IMR-90 (cell line): ENCODE data around the gene MYBPH. TPM values are rescaled to one million over a fixed set of nuclear protein-coding genes. Genes with fewer than 3 reads are reported as not detected.

Source experiments
- ATAC-seq: fragments of 200-7000 bp; cut with Tn5 transposase; 2 replicates; pipeline ENCODE4 v1.9.1; 2020; ENCODE audit warnings: low read depth, mild to moderate bottlenecking, moderate library complexity
- BruUV-seq: library from RNA; stranded (reverse); fragments of 400-500 nt; replicated peaks from 2 replicates; lab custom pipeline; 2021; lab: Mats Ljungman, UMichigan
- CTCF ChIA-PET: fragments of 300-600 bp; formaldehyde crosslinking; extraction: SDS; loops from one replicate; lab custom pipeline; 2021; ENCODE audit warnings: antibody characterized with exemption; lab: Yijun Ruan, JAX
- POLR2A ChIA-PET: fragments of 300-600 bp; sonication (Branson Sonifier 250); formaldehyde crosslinking; loops from one replicate; lab custom pipeline; 2022; ENCODE audit warnings: antibody characterized with exemption; ENCODE audit not compliant: unreplicated experiment; lab: Charles Lee
- DNase-seq: peaks from one replicate; pipeline ENCODE4 v3.0.0; 2013
- H2AFZ ChIP-seq: replicated peaks from 2 replicates; pipeline ENCODE3; 2013; ENCODE audit warnings: low read length, mild to moderate bottlenecking; ENCODE audit not compliant: poor library complexity
- H2AK5ac ChIP-seq: 2 replicates; pipeline ENCODE4 v1.6.1; 2013; ENCODE audit warnings: low read depth, low read length, inconsistent platforms
- H2AK9ac ChIP-seq: replicated peaks from 2 replicates; pipeline ENCODE3; 2013; ENCODE audit warnings: mild to moderate bottlenecking, low read depth, low read length, moderate library complexity; ENCODE audit not compliant: poor library complexity
- H2BK120ac ChIP-seq: 2 replicates; pipeline ENCODE4 v1.6.1; 2013; ENCODE audit warnings: low read depth, low read length, inconsistent platforms
- H2BK15ac ChIP-seq: 3 replicates; pipeline ENCODE4 v1.6.1; 2013; ENCODE audit warnings: low read depth, low read length, inconsistent platforms
- H2BK20ac ChIP-seq: 2 replicates; pipeline ENCODE4 v1.6.1; 2013; ENCODE audit warnings: low read depth, mild to moderate bottlenecking, inconsistent platforms, low read length, moderate library complexity
- H2BK5ac ChIP-seq: 2 replicates; pipeline ENCODE4 v1.6.1; 2013; ENCODE audit warnings: mild to moderate bottlenecking, low read depth, low read length, inconsistent platforms; ENCODE audit not compliant: poor library complexity, severe bottlenecking
- H3K14ac ChIP-seq: replicated peaks from 2 replicates; pipeline ENCODE4 v1.6.1; 2013; ENCODE audit warnings: low read depth, low read length, inconsistent platforms
- H3K18ac ChIP-seq: 2 replicates; pipeline ENCODE4 v1.6.1; 2013; ENCODE audit warnings: low read depth, low read length, control low read depth
- H3K23ac ChIP-seq: 2 replicates; pipeline ENCODE4 v1.6.1; 2013; ENCODE audit warnings: low read depth, low read length, inconsistent platforms
- H3K27ac ChIP-seq: 2 replicates; pipeline ENCODE4 v1.5.1; 2013; ENCODE audit warnings: mild to moderate bottlenecking, control low read depth, low read length; ENCODE audit not compliant: insufficient read depth
- H3K27me3 ChIP-seq: 2 replicates; pipeline ENCODE4 v1.6.1; 2013; ENCODE audit warnings: low read length; ENCODE audit not compliant: control insufficient read depth, insufficient read depth
- H3K36me3 ChIP-seq: 2 replicates; pipeline ENCODE4 v1.6.1; 2013; ENCODE audit warnings: low read length, mixed read lengths; ENCODE audit not compliant: control insufficient read depth, insufficient read depth
- H3K4ac ChIP-seq: 2 replicates; pipeline ENCODE4 v1.6.1; 2013; ENCODE audit warnings: low read depth, low read length, inconsistent platforms
- H3K4me1 ChIP-seq: 2 replicates; pipeline ENCODE4 v1.6.1; 2013; ENCODE audit warnings: low read length, mixed read lengths; ENCODE audit not compliant: control insufficient read depth, insufficient read depth
- H3K4me2 ChIP-seq: 2 replicates; pipeline ENCODE4 v1.6.1; 2013; ENCODE audit warnings: low read depth, mild to moderate bottlenecking, control low read depth, low read length, moderate library complexity
- H3K4me3 ChIP-seq: 2 replicates; pipeline ENCODE4 v1.5.1; 2013; ENCODE audit warnings: low read depth, mild to moderate bottlenecking, control low read depth, low read length, moderate library complexity; ENCODE audit not compliant: insufficient read depth
- H3K56ac ChIP-seq: 2 replicates; pipeline ENCODE4 v1.6.1; 2013; ENCODE audit warnings: low read length, inconsistent platforms; ENCODE audit not compliant: insufficient read depth; ENCODE audit errors: extremely low read depth
- H3K79me1 ChIP-seq, 2 experiments: 2 replicates each; pipeline ENCODE4 v1.6.1; 2013; ENCODE audit warnings: low read length in 2 of 2, inconsistent platforms in 1 of 2, low read depth in 1 of 2
- H3K9ac ChIP-seq: 2 replicates; pipeline ENCODE4 v1.6.1; 2013; ENCODE audit warnings: low read depth, low read length, control low read depth
- H3K9me1 ChIP-seq: 2 replicates; pipeline ENCODE4 v1.6.1; 2013; ENCODE audit warnings: low read length, inconsistent platforms; ENCODE audit not compliant: insufficient read depth
- H3K9me3 ChIP-seq: 2 replicates; pipeline ENCODE4 v1.6.1; 2013; ENCODE audit warnings: low read length; ENCODE audit not compliant: control insufficient read depth, insufficient read depth
- H4K20me1 ChIP-seq: 2 replicates; pipeline ENCODE4 v1.6.1; 2013; ENCODE audit warnings: low read length, inconsistent platforms; ENCODE audit not compliant: insufficient read depth
- H4K5ac ChIP-seq: 2 replicates; pipeline ENCODE4 v1.6.1; 2013; ENCODE audit warnings: mild to moderate bottlenecking, low read depth, low read length, control low read depth
- H4K8ac ChIP-seq, 2 experiments: 2 replicates each; pipeline ENCODE4 v1.6.1; 2013; ENCODE audit warnings: low read depth in 2 of 2, low read length in 2 of 2, control low read depth in 1 of 2, inconsistent platforms in 1 of 2
- H4K91ac ChIP-seq: 2 replicates; pipeline ENCODE4 v1.6.1; 2013; ENCODE audit warnings: low read depth, low read length, inconsistent platforms; ENCODE audit not compliant: insufficient read depth
- BHLHE40 ChIP-seq: fragments of 150-350 bp; IDR thresholded peaks from 2 replicates; pipeline ENCODE4 v1.6.1; 2016; ENCODE audit warnings: mild to moderate bottlenecking, low read depth, low read length
- CEBPB ChIP-seq: IDR thresholded peaks from 2 replicates; pipeline ENCODE4 v1.6.1; 2012; ENCODE audit warnings: low read depth, low read length, improper control_type of control experiment
- CHD1 ChIP-seq: IDR thresholded peaks from 2 replicates; pipeline ENCODE4 v1.6.1; 2012; ENCODE audit warnings: low read depth, low read length, improper control_type of control experiment
- CTCF ChIP-seq: conservative IDR thresholded peaks from 2 replicates; pipeline ENCODE4 v1.5.1; 2012; ENCODE audit warnings: mild to moderate bottlenecking, low read depth, low read length, improper control_type of control experiment
- ELK1 ChIP-seq: fragments of 150-350 bp; IDR thresholded peaks from 2 replicates; pipeline ENCODE4 v1.6.1; 2016; ENCODE audit warnings: low read depth, mild to moderate bottlenecking, low read length, moderate library complexity, borderline replicate concordance
- MAFK ChIP-seq: IDR thresholded peaks from 2 replicates; pipeline ENCODE4 v1.6.1; 2012; ENCODE audit warnings: low read depth, low read length, improper control_type of control experiment
- MAZ ChIP-seq: IDR thresholded peaks from 2 replicates; pipeline ENCODE4 v1.6.1; 2012; ENCODE audit warnings: low read depth, mild to moderate bottlenecking, low read length, improper control_type of control experiment, moderate library complexity, borderline replicate concordance
- MXI1 ChIP-seq: IDR thresholded peaks from 2 replicates; pipeline ENCODE4 v1.6.1; 2012; ENCODE audit warnings: low read depth, mild to moderate bottlenecking, low read length, moderate library complexity, borderline replicate concordance
- NFE2L2 ChIP-seq: fragments of 150-350 bp; IDR thresholded peaks from 2 replicates; pipeline ENCODE4 v1.6.1; 2016; ENCODE audit warnings: low read depth, mild to moderate bottlenecking, low read length
- RAD21 ChIP-seq: IDR thresholded peaks from 2 replicates; pipeline ENCODE4 v1.6.1; 2012; ENCODE audit warnings: low read length, improper control_type of control experiment
- RCOR1 ChIP-seq: IDR thresholded peaks from 2 replicates; pipeline ENCODE4 v1.6.1; 2012; ENCODE audit warnings: mild to moderate bottlenecking, low read length, improper control_type of control experiment; ENCODE audit not compliant: insufficient replicate concordance
- RFX5 ChIP-seq: IDR thresholded peaks from 2 replicates; pipeline ENCODE4 v1.8.0; 2012; ENCODE audit warnings: low read depth, mild to moderate bottlenecking, low read length, moderate library complexity
- SMC3 ChIP-seq: fragments of 150-350 bp; IDR thresholded peaks from 2 replicates; pipeline ENCODE4 v1.6.1; 2016; ENCODE audit warnings: low read depth, mild to moderate bottlenecking, antibody characterized with exemption, low read length, moderate library complexity
- USF2 ChIP-seq: fragments of 150-350 bp; IDR thresholded peaks from 2 replicates; pipeline ENCODE4 v1.6.1; 2017; ENCODE audit warnings: mild to moderate bottlenecking, antibody characterized with exemption, low read length, low read depth
- WGBS, 2 experiments: methylation state at CpG; one replicate each; pipeline versions ENCODE4 v1.1.5 to v1.1.7; 2013; ENCODE audit warnings: missing lambda C conversion rate in 2 of 2; ENCODE audit not compliant: insufficient read length in 1 of 2; ENCODE audit errors: extremely low coverage in 2 of 2; 5-methylcytosine and 5-hydroxymethylcytosine counted together
- dilution Hi-C: fragments of 300-500 bp; cut with HindIII; formaldehyde crosslinking; loops from one replicate; pipeline ENCODE4 v1.14.3; 2018; ENCODE audit warnings: low sequenced_read_pairs; ENCODE audit not compliant: unreplicated experiment
- in situ Hi-C: fragments of 300-500 bp; cut with MboI; formaldehyde crosslinking; loops from 3 replicates; pipeline ENCODE4 v1.14.3; 2019; ENCODE audit warnings: low sequenced_read_pairs, inconsistent platforms, mixed read lengths
- intact Hi-C: fragments of 100-400 bp; cut with micrococcal nuclease; formaldehyde crosslinking; loops from 2 replicates; pipeline ENCODE4 v1.10.0; 2022
- polyA plus RNA-seq, 3 experiments: library from polyadenylated mRNA; depleted of rRNA; stranded (reverse); fragments of >200 nt; gene quantifications; 2 replicates each; pipeline ENCODE4 v1.2.3, GENCODE V29; 2012; ENCODE audit warnings: low replicate concordance in 1 of 3
- total RNA-seq: library from RNA; depleted of rRNA; stranded (reverse); fragments of >200 nt; gene quantifications from 2 replicates; pipeline ENCODE4 v1.2.3, GENCODE V29; 2012

Gene MYBPH
- total and polyA plus RNA-seq, 2 of the 4 experiments (the other 2 are of a cell fraction): not detected

- ChIA-PET POLR2A (no interaction called here), CTCF (interaction anchor here (0.6 to 0.8 kb wide), 2 partner anchors 82 to 146 kb away, joined by 3 read pairs; no protein-coding TSS in a partner anchor)
- Histone ChIP-seq H3K56ac (no peak overlapping the region), H2BK20ac (no peak overlapping the region), H3K4ac (no peak overlapping the region), H3K9ac (no peak overlapping the region), H2BK120ac (no peak overlapping the region), H3K79me1 (no peaks in the 10 kb centered on the region), H4K20me1 (no peaks in the 10 kb centered on the region; the same call in 1 of the 2 replicates), H3K14ac (no peak overlapping the region), H4K91ac (no peak overlapping the region), H3K36me3 (no peaks in the 10 kb centered on the region), H3K27ac (no peak overlapping the region), H3K4me1 (peaks cover under 1% of the 10 kb centered on the region; the same call in 1 of the 2 replicates), H2BK15ac (no peak overlapping the region), H3K18ac (no peak overlapping the region), H3K4me2 (no peak overlapping the region), H2AK9ac (no peak overlapping the region), H3K4me3 (no peak overlapping the region), H4K8ac (no peak overlapping the region), H4K5ac (no peak overlapping the region), H3K9me3 (no peaks in the 10 kb centered on the region), H2AK5ac (no peak overlapping the region), H3K9me1 (no peaks in the 10 kb centered on the region), H2AFZ (no peak overlapping the region), H3K23ac (no peak overlapping the region), H3K27me3 (peaks cover 78% of the 10 kb centered on the region), H2BK5ac (no peak overlapping the region)
- dilution Hi-C loops: no loop called here
- no peak for DNase-seq
- BruUV-seq: no TSS peak
- in situ Hi-C loops: no loop called here
- 65% methylated on average over 9 of the region's 11 CpGs; no CpG with 5 or more reads in 1 of the 2 experiments for WGBS, 2 experiments
- intact Hi-C loops: no loop called here
- no peak for ATAC-seq
- TF ChIP-seq RAD21 (no peak), BHLHE40 (no peak), USF2 (no peak), RFX5 (no peak), MXI1 (no peak), NFE2L2 (no peak), MAZ (no peak), ELK1 (no peak), CHD1 (no peak), CTCF (no peak), SMC3 (no peak), MAFK (no peak), CEBPB (no peak), RCOR1 (no peak)
These were observed 54.2 kb downstream of the MYBPH start for GRCh38 chr1:203121186-203122015.
